AG09319 (cell line): ENCODE data around the gene PIGO.
A peak's percentile ranks its signal among the peaks of the same experiment; 100 is the strongest.

Experiments used
- DNase-seq: peaks from one replicate; pipeline ENCODE4 v3.0.0-alpha.2; 2010; ENCODE audit warnings: low read depth; ENCODE audit errors: extremely low read depth
- TF ChIP-seq, protein P1 (sequence below): IDR thresholded peaks from 2 replicates; pipeline ENCODE4 v1.5.1; 2011; ENCODE audit warnings: low read depth, mild to moderate bottlenecking, inconsistent platforms, low read length, moderate library complexity

Gene PIGO

DNA sequence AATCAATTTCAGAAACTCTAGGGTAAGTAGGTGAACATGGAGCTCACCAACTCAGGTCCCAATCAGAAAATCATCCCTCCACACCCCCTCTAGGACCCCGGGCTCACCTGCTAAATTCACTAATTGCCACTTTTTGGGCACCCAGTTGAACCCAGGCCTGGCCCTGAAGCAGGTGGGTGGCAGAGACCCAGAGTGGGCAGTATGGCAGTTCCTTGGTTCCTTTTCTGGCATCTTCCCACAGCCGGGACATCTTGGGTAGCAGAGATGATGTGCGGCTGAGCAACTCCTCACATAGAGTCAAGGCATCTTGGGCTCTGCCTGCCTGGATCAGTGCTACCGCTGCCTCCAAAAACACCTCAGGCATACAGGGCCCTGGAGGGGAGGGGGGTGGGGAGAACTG lies 21.0 kb downstream of the PIGO start:
- TF ChIP-seq, protein P1, sequence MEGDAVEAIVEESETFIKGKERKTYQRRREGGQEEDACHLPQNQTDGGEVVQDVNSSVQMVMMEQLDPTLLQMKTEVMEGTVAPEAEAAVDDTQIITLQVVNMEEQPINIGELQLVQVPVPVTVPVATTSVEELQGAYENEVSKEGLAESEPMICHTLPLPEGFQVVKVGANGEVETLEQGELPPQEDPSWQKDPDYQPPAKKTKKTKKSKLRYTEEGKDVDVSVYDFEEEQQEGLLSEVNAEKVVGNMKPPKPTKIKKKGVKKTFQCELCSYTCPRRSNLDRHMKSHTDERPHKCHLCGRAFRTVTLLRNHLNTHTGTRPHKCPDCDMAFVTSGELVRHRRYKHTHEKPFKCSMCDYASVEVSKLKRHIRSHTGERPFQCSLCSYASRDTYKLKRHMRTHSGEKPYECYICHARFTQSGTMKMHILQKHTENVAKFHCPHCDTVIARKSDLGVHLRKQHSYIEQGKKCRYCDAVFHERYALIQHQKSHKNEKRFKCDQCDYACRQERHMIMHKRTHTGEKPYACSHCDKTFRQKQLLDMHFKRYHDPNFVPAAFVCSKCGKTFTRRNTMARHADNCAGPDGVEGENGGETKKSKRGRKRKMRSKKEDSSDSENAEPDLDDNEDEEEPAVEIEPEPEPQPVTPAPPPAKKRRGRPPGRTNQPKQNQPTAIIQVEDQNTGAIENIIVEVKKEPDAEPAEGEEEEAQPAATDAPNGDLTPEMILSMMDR, result no peak
- DNase-seq, result no peak

DNA sequence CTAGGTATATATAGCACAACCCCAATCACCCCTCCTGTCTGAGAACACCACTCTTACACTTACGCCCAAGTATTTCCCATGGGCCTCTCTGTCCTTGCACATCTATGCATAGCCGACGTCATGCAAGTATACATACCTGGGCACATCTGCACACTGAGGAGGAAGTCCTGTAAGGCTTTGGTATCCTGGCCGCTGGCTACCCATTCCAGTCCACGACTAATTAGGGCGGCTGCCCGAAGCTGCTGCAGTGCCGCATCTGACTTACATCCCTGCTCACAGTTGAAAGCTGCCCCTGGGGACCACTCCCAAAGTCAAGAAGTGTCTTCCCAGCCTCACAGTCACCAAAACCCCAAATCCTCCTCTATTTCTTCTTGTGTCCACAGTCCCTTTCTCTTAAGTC lies 21.6 kb downstream of the PIGO start:
- DNase-seq, result no peak
- TF ChIP-seq, protein P1, result no peak

DNA sequence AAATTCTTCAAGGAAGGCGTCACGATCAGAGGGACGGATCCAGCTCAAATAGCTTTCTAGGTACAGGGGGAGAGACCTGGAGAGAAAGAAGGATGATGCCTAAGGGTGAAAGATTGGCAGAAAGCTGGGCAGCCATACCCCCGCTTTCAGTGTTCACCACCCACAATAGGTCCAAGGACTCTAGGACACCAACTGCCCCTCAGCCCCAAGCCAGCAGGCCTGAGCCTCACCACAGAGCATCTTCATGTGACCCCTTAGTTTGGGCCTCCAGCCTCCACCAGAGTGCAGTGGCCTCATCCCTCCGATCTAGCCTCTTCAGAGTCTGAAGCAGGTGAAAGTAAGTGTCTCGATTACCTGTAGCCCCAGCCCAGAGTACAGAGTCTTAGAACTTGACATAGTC lies 22.2 kb downstream of the PIGO start:
- DNase-seq, result no peak

DNA sequence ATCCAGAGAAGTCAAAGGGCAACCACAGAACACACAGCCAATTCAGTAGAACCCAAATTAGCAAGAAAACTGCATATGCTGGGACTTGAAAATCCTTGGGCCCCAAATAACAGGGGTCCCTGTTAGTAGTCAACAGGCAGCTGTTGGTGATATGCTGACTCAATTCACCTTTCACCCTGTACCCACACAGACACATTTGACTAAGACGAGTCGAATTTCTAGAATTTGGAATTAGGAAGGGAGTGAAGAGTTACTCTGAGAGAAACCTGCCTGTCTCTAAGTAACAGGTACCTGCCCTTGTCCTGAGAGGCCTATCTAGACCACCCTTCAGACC lies 23.1 kb downstream of the PIGO start:
- TF ChIP-seq, protein P1, result no peak
- DNase-seq, result no peak

More for the DNA sequence above, 22.2 kb downstream of the PIGO start:
- TF ChIP-seq, protein P1, result no peak

DNA sequence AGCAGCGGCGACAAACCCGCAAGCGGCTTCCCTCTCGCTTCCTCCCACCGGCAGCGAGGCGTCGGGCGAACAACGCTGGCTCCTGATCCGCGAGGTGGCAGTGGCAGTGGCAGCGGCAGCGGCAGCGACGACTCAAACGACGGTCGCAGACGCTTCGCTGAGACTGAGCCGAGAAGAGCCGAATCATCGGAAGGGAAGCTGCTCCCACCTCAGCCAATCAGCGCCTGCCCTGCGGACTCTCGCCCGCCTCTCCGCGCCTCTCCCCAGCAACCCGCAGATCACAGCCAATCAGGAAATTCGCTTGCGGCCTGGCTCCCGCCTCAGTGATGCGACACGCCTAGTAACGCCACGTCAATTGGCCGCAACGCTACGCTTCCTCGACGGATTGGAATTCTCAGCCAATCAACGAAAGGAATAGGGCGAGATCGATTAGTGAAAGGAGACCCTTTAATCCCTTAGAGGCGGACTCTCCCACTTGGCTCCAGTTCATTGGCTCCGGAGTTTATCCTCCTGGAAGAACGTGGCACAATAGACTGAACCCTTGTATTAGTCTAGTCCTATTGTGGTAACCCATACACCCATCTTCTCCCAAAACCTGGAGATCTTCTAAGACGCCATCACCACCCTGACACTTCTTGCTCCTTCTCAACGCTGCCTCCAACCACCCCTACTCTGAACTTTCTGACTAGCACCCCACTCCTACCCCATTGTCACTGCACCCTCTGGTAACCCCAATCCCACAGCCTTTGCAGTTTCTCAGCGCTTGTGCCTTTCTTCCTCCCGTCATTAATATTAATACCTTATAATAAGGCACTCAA lies 23.7 kb downstream of the PIGO start, which contains the start of gene VCP:
Gene VCP, minus strand, starts transcription at position 165 of the 818 bp plus-strand sequence. CDS start 272 bp downstream, outside the sequence.
- TF ChIP-seq, protein P1, result no peak
- DNase-seq, result peak; percentile 97

DNA sequence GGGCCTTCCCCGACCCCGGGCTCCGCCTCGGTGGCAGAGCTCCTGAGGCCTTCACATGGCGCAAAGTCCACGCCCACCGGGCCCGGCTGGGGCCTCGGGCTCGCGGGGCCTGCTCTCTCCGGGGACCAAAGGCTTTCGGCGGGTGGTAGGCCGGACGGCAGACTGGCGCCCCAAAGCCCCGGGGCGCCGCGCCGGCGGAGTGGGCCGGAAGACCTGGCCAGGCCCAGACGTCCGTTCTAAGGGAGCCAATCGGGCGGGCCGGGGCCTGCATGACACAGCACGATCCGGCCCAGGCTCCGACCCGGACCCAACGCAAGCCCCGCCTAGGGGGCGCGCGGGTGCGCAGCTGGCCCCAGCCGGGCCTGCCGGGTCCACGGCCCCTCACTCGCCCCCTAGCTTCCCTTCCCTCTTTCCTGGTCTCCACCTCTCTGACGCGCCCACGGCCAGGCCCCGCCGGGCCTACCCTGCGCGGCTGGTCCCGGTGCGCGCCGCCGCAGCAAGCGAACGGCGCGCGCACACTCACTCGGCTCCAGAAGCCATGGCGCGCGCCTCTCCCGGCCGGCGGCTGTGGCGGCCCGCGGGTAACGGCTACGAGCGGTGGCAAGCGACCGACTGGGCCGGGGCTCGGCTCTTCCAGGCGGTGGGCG lies 24.5 kb downstream of the PIGO start:
- peak; percentile 70 for DNase-seq
- TF ChIP-seq, protein P1, result peak; percentile 31
